ENCODE measurements around the gene BCAM.

- TF ChIP-seq CTCF (conservative IDR thresholded peaks at IDR 0.05): no peak
- no peak for TF ChIP-seq EZH2 (IDR thresholded peaks at IDR 0.05; ENCODE audit: low read depth)
Observed at GRCh38 chr19:44806291-44806690, 2.6 kb upstream of the BCAM start.
